HUDEP-2 (cell line): ENCODE measurements around the gene CSTF1.

Source experiments
- DNase-seq, 76 experiments: peaks; one replicate each; lab custom pipeline; 2025; ENCODE audit not compliant: unreplicated experiment in 76 of 76; lab: John Stamatoyannopoulos, UW

Gene CSTF1

GRCh38 chr20:56426926-56427325 is 34.5 kb downstream of the CSTF1 start:
- no peak for DNase-seq

DNA sequence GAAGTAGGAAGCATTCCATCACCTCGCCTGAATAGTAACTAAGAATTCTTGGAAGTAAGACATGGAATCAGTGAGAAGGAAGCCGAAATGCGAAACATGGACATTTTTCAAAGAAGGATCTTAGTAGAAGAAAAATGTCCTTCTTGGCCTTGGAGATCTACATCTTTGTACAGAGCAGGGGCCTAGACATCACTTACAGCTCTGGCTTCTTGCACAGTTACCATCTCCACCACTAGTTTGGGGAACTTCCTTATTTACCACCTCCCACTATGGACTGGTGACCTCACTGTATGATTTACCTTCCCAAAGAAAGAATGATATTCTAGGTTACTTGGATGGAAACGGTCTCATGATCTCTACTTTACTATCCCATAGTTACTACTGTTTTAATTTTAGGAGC is 35.4 kb downstream of the CSTF1 start:
- DNase-seq: no peak

GRCh38 chr20:56428410-56428809 is 36.0 kb downstream of the CSTF1 start:
- no peak for DNase-seq

DNA sequence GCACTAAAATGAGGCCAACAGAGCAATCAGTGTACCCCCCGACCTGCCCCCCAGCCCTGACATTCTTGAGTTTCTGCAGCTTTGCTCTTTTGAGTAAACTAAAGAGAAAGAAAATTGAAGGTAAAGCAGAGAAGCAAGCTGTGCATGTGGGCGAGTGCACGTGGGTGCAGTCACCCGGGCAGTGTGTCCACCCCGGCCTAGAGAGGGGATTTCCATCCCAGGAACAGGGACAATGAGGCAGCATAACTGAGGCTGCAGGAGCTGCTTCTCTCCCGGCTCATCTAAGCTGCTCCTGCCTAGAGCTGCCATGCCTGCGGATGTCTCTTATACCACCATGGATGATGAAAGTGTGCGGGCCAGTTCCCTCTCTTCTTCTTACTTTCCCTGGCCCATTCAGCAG is 36.4 kb downstream of the CSTF1 start:
- DNase-seq: no peak

DNA sequence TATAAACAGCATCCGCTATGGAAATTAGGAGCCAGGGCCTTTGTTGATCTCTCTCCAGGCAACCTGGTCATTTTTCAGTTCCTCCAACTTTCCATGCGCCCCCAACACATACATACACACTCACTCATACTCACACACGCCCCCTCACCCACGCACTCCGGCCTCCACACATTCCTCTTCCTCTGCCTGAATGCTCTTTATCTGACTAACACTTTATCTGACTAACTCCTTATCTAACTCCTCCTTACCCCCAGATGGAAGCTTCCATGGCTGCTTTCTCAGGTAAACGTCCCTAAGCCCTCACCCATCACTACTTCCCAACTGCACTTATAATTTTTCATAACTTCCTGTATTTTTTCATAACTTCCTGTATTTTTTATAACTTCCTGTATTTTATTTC is 37.1 kb downstream of the CSTF1 start:
- peak in 26 of 76 experiments; percentile 5 to 59 (median 28) for DNase-seq

DNA sequence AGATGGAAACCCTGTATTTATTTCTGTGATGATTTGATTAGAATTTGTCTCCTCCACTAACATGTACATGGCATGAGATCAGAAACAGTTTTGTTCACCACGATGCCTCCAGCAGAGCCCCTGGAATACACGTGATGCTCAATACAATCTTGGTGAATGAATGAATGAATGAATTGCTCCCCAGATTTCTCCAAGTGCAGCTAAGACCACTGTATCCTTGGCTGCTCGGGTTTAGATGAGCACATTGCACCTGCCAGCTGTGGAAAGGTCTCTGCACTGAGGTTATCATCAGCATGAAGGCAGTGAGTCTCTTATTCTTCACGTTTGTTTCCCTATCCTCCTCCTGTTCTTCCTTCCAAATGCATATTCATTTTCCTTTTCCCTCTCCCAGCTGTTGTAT is 37.5 kb downstream of the CSTF1 start:
- DNase-seq: no peak

DNA sequence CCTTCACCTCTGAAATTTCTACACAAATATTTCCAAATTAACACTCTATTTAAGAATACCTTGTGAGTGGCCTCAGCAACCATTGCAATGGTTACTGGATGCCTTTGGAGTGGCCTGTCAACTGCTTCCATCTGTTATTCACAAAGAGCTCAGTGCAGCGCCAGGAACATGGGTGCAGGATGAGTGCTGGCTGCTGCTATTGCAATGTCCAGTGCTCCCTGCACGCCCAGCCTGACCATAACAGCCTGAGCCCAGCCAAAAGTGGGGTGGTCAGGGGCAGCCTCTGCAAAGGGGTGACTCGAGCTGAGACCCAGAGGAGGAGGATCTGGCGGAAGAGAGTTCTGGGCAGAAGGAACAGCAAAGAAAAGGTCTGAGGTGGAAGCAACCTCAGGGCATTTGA is 38.0 kb downstream of the CSTF1 start:
- no peak for DNase-seq

DNA sequence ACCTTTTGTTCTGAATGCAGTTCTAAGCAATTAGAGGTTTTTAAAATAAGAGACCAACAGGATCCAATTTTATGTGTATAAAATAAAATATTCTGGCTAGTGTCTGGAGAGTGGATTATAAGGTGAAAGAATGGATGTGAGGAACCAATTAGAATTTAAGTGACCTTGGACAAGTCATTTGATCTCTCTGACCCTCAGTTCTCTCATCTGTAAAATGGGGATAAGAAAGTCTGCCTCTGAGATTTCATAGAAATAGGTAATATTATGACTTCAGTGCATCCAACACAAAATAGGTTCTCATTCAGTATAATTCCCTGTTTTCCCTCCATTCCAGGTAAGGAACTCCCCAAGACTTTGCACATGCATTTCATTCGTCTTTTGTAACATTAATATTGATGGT is 38.5 kb downstream of the CSTF1 start:
- no peak for DNase-seq

GRCh38 chr20:56431471-56431870 is 39.0 kb downstream of the CSTF1 start:
- no peak for DNase-seq

DNA sequence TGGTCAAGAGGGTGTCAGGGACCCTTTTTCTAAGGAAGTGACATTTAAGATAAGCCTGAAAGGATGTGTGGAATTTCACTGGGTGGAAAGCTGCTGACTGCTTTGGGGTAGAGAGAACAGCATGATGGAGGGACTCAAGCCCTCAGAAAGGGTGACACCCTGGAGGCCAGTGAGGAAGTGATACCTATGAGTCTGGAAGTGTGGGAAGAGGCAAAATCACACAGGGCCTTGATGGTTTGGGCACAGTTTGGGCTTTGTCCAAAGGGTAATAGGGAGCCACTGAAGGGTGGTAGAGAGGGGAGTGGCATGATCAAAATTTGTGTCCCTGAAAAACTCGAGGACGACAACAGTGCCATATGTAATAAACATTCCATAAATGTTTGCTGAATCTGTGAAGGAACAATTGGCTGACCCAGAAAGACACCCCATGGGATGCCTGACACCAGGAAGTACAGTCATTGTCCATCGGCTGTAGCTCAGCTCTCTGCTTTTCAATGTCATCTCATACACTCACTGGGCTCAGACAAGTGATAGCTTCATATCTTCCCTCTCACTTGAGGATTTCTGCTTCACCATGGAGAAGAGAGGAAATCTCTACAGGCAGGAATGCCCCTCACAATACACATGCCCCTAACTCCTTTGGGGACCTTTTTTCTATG is 40.9 kb downstream of the CSTF1 start:
- no peak for DNase-seq

GRCh38 chr20:56433880-56434255 is 41.4 kb downstream of the CSTF1 start:
- DNase-seq: no peak

- DNase-seq: no peak
Observed at GRCh38 chr20:56437196-56437960, 44.9 kb downstream of the CSTF1 start.

- DNase-seq: no peak
Observed at GRCh38 chr20:56438284-56438683, 45.8 kb downstream of the CSTF1 start.

DNA sequence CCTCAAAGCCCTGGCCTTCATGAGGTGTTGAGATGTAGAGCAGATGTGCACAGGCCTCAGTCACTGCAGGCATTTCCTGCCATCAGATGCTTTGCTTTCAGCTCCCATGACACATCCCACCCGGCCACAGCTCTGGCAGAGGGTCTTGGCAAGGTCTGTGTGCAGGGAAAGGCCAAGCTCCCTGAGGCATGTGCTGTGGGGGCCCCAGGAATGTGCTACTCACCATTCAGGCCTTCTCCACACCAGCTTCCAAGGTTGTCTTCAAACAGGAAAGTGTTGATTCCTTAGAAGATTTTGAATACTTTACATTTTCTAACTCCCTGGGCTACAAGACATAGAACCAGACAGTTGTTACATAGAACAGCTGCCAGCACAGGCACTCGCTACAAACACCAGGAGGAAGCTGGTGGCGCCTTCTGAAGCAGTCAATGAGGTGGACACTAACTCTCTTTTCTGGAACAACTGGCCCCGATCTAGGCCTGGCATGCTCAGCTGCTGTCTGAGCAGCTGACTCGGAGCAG is 47.4 kb downstream of the CSTF1 start:
- no peak for DNase-seq

- DNase-seq: no peak
Observed at GRCh38 chr20:56440346-56441007, 48.0 kb downstream of the CSTF1 start.

- DNase-seq: no peak
Observed at GRCh38 chr20:56442389-56443365, 50.2 kb downstream of the CSTF1 start.

DNA sequence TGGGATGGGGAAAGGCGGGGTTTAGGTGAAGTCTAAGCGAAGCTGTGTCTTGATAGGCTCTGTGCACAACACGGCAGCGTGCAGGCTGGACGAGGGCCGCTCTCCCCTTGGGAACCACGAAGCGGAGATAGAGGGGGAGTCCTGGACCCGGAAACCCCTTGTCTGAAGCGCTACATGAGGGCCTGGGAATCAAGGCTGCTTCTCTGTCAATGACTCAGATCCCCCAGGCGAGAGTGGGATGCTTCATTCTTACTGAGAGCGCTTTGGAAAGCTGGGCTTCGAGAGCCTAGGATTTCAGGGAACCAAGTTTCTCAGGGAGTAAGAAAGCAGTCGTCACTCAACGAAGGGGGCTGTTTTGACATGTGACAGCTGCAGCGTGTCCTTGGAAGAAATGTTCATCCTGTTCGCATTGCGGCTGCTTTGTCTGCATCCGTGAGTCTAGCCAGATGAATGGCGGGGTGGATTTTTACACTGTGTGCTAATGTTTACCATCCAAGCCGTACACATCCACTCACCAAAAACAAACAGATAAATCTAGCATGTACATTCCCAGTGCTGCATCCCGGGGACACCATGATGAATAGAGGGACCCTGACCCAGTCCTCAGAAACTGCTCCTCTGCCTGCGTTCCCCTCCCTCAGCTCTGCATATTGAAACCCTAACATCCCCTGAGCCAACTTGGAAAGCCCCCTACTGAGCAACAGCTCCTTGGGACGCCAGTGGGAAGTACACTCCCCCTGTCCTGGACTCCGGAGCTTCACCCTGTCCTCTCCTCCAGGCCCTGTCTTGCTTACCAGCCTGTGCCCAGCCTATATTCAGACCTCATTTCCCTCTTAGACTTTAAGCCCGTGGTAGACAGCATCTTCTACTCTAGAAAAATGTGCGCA is 51.5 kb downstream of the CSTF1 start:
- no peak for DNase-seq

GRCh38 chr20:56445130-56445529 is 52.7 kb downstream of the CSTF1 start:
- no peak for DNase-seq

- no peak for DNase-seq
Observed at GRCh38 chr20:56445540-56445939, 53.1 kb downstream of the CSTF1 start.

DNA sequence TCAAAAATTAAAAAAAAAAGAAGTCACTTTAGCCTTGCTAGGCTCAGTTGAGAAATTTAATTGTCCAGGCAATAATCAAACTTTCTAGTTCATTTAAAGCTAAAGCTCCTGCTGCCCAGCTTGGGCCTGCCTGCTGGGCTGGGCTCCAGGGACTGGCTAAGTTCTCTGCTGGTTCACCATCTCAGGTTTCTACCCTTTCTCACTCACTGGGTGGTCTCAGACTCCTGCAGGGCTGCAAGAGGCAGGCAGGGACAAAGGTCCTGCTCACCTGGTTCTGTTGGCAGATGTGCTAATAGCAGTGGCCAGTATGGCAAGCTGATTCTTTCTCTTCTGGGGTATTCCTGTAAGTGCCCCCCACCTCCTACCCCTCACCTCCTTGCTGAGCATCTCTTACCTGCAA is 54.8 kb downstream of the CSTF1 start:
- DNase-seq: no peak
